H1 (cell line): ENCODE measurements around the gene UBASH3B. TPM values are rescaled to one million over a fixed set of nuclear protein-coding genes. Genes with fewer than 3 reads are reported as not detected.

ENCODE experiments used
- CHD2 ChIP-seq: IDR thresholded peaks from 2 replicates; pipeline ENCODE4 v1.6.1; 2012; ENCODE audit warnings: low read length, improper control_type of control experiment
- CTBP2 ChIP-seq: IDR thresholded peaks from 2 replicates; pipeline ENCODE4 v1.7.0; 2011; ENCODE audit warnings: borderline replicate concordance, mild to moderate bottlenecking, moderate library complexity, mixed read lengths, low read length; ENCODE audit not compliant: insufficient read depth, insufficient read length
- EP300 ChIP-seq, 2 experiments: IDR thresholded peaks; 1 replicate in 1 of 2; 2 replicates in 1 of 2; pipeline ENCODE4 v1.6.1; 2011 to 2012; ENCODE audit warnings: low read depth in 2 of 2, low read length in 2 of 2, mild to moderate bottlenecking in 2 of 2, borderline replicate concordance in 1 of 2, inconsistent platforms in 1 of 2, moderate library complexity in 1 of 2
- KDM5A ChIP-seq: fragments of 200-600 bp; IDR thresholded peaks from 2 replicates; pipeline ENCODE4 v1.7.1; 2012; ENCODE audit warnings: mild to moderate bottlenecking, low read length, inconsistent platforms, mixed read lengths
- POLR2A ChIP-seq, 2 experiments: IDR thresholded peaks; 1 replicate in 1 of 2; 2 replicates in 1 of 2; pipeline ENCODE4 v1.6.1; 2011; ENCODE audit warnings: low read depth in 2 of 2, low read length in 2 of 2, mild to moderate bottlenecking in 2 of 2; ENCODE audit errors: control extremely low read depth in 1 of 2
- RAD21 ChIP-seq, 2 experiments: IDR thresholded peaks in 1 of 2; conservative IDR thresholded peaks in 1 of 2; 2 replicates each; pipeline ENCODE4 v1.6.1; 2011; ENCODE audit warnings: low read depth in 2 of 2, low read length in 2 of 2, improper control_type of control experiment in 1 of 2, inconsistent platforms in 1 of 2, mild to moderate bottlenecking in 1 of 2, moderate library complexity in 1 of 2
- SAP30 ChIP-seq: fragments of 300-600 bp; sonication (generic); IDR thresholded peaks from 2 replicates; pipeline ENCODE4 v1.7.1; 2012; ENCODE audit warnings: low read length, moderate library complexity, mild to moderate bottlenecking, inconsistent platforms; ENCODE audit not compliant: insufficient read depth, insufficient replicate concordance
- SP2 ChIP-seq: IDR thresholded peaks from 2 replicates; pipeline ENCODE4 v1.6.1; 2012; ENCODE audit warnings: mild to moderate bottlenecking, low read length, inconsistent platforms
- polyA plus RNA-seq, 7 experiments: library from polyadenylated mRNA; depleted of rRNA in 3 of 7; stranded (reverse) in 5 of 7; unstranded in 2 of 7; fragments of >200 nt in 5 of 7; fragments of 200-250 nt in 2 of 7; gene quantifications; 1 replicate in 5 of 7; 2 replicates in 1 of 7; 4 replicates in 1 of 7; pipeline versions ENCODE4 v1.2.1 to v1.2.3, GENCODE V29; 2011 to 2013; ENCODE audit warnings: missing spikeins in 2 of 7, mixed read lengths in 2 of 7
- total RNA-seq: library from RNA; stranded (reverse); fragmentation: NEBNext Ultra II Directional; extraction: Animal tissue kit (Norgen Biotek cat#: 25700); gene quantifications from 2 replicates; pipeline ENCODE4 v1.2.1, GENCODE V29; 2021

The UBASH3B gene
- total and polyA plus RNA-seq, 2 of the 8 experiments (the other 6 are each of a cell fraction or from before 2014, with no cell fraction given) = 7.5 to 9.5 TPM

DNA sequence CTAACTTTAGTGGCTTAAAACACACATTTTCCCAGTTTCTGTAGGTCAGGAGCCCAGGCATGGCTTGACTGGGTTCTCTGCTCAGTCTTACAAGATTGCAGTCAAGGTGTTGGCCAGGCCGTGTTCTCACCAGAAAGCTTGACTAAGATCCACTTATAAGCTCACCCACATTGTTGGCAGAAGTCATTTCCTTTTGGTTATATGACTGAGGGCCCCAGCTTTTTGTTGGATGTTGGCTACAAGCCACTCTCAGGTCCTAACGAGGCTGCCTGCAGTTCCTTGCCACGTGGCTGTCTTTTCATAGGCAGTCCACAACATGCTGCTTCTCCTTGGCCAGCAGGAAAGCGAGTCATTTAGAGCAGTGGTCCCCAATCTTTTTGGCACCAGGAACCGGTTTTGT is 103.5 kb downstream of the UBASH3B start (continued):
- TF ChIP-seq EP300 (IDR thresholded peaks at IDR 0.05; ENCODE audit: borderline replicate concordance in 1 of 2, low read depth in 2 of 2, low read length in 2 of 2) = no peak
- TF ChIP-seq POLR2A (IDR thresholded peaks at IDR 0.05; ENCODE audit: control extremely low read depth in 1 of 2, low read depth in 2 of 2, low read length in 2 of 2) = no peak
- no peak for TF ChIP-seq KDM5A
- TF ChIP-seq SP2 = no peak
- TF ChIP-seq RAD21 (IDR thresholded peaks at IDR 0.05 in 1 of 2, conservative IDR thresholded peaks at IDR 0.05 in 1 of 2; ENCODE audit: low read depth in 2 of 2, low read length in 2 of 2) = no peak
- TF ChIP-seq SAP30 = no peak
- TF ChIP-seq CTBP2 = no peak
- TF ChIP-seq CHD2 = no peak
